ENCODE data around the gene NBPF20.
"Not testable (repeated sequence)": the region's sequence is repeated elsewhere in the genome, so short reads cannot be mapped to it uniquely, and the experiment has no call there.

Gene NBPF20

DNA sequence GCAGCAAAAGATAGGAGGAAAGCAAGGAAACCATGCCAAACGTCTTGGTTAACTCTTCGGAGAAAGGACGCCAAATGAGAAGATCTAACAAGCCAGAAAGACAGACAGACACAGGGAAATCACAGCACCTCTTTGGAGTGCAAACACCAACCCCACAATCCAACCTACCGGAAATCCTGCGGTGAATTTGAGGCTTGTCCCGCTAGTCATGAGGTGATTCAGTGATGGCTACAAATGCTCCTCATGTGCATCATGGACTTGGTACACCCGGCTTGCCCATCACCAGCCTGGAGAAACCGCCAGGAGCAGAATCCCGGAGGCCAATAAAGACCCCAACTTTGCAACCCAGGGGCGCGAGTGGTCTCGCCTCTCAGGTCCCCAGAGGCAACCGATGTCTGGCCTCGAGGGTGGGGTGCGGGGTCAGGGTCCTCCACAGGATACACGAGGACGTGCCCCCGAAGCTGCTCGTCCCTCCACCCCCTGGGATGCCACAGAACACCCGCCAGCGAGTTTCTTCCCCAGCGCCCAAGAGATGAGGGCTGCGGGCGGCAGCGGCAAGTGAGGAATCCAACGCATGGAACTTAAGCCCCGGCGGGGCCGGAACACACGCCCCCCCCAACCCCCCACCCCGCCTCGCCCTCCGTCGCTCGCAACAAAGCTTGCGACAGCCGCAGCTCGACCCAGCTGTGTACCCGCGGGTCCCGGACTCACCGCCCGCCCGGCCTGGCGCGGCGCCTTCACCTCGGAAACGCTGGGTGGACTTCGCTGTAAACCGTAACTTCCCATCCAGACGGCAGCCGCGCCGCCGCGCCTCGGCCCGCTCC is 579 bp downstream of the NBPF20 start:
- DNase-seq = not testable (repeated sequence)

DNA sequence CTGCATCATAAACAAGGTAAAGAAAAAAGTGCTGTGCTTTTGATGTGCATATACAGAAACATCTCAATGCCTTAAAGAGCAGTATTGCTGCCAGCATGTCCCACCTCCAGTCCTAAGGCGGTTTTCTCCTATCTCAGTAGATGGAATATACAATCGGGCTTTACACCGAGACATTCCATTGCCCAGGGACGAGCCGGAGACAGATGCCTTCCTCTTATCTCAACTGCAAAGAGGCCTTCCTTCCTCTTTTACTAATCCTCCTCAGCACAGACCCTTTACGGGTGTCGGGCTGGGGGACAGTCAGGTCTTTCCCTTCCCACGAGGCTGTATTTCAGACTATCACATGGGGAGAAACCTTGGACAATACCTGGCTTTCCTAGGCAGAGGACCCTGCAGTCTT is 10.3 kb downstream of the NBPF20 start:
- not testable (repeated sequence) for DNase-seq

DNA sequence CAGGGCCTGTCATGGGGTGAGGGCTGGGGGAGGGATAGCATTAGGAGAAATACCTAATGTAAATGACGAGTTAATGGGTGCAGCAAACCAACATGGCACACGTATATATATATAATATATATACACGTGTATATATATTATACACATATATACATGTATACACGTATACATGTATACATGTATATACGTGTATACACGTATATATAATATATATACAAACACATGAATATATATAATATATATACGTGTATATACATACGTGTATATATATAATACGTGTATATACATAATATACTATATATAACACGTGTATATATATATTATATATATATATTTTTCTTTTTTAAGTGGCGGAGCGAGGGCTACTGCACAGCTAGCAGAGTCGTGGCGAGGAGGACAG is 18.1 kb downstream of the NBPF20 start:
- not testable (repeated sequence) for DNase-seq

DNA sequence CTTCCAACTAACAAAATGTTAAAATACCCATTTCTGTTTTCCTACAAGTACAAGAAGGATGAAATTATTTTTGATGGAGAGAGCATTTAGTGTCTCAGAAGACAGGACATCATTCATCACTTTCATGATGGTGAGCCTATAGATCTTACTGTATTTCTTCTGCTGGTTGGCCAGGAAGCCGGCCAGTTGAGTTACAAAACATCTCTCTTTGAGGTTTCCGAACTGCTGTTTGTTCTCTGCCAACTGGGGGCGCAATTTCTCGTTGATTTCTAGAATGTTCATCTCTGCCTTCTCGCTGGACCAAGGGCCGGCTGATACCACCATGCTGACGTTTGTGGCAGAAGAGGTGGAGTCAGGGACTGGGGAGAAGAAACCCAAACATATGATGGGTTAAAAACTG is 20.5 kb downstream of the NBPF20 start:
- DNase-seq = not testable (repeated sequence)

DNA sequence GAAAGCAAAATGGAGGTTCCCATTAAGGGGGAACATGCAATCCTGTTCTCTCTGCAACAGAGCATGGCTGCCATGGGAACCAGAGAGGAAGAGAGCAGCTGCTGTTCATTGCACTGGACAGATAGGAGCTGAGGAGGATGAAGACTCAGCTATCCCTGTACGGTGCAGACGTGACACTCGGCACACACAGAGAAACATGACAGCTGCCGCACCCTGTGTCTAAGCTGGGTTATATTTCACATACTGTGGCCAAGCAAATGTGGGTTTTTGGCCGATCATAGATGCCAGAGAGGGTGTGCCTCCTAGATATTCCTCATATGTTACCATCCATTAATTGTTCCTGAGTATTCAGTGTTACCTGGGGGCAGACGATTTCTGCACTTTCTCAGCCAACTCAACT is 24.7 kb downstream of the NBPF20 start:
- DNase-seq = not testable (repeated sequence)
